Lung (tissue), 12 donors: ENCODE results near the gene PRXL2C. TPM values are rescaled to one million over a fixed set of nuclear protein-coding genes. Genes with fewer than 3 reads are reported as not detected.

Source experiments
- ATAC-seq: fragments of 200-7000 bp; cut with Tn5 transposase; one replicate; pipeline ENCODE4 v1.9.1; 2020; ENCODE audit warnings: moderate number of reproducible peaks; ENCODE audit not compliant: insufficient read depth, low FRiP score
- DNase-seq, 3 donors: peaks; one replicate each; pipeline ENCODE4 v3.0.0-alpha.2; 2013 to 2017
- H3K27ac ChIP-seq, 2 donors: one replicate each; pipeline ENCODE4 v1.5.1; 2013; ENCODE audit warnings: mild to moderate bottlenecking in 2 of 2, moderate library complexity in 2 of 2, control low read depth in 1 of 2, inconsistent platforms in 1 of 2, low read depth in 1 of 2, low read length in 1 of 2
- H3K27me3 ChIP-seq, 3 donors: one replicate each; pipeline ENCODE4 v1.5.1; 2013; ENCODE audit warnings: low read length in 2 of 3; ENCODE audit not compliant: control insufficient read depth in 3 of 3, insufficient read depth in 3 of 3
- H3K36me3 ChIP-seq, 4 donors: one replicate each; pipeline ENCODE4 v1.5.1; 2013; ENCODE audit warnings: low read length in 4 of 4, mild to moderate bottlenecking in 1 of 4, moderate library complexity in 1 of 4; ENCODE audit not compliant: control insufficient read depth in 4 of 4, insufficient read depth in 4 of 4
- H3K4me1 ChIP-seq, 5 donors: one replicate each; pipeline ENCODE4 v1.5.1; 2013; ENCODE audit warnings: low read length in 5 of 5, mild to moderate bottlenecking in 2 of 5, moderate library complexity in 1 of 5; ENCODE audit not compliant: control insufficient read depth in 5 of 5, insufficient read depth in 5 of 5
- H3K4me3 ChIP-seq: one replicate; pipeline ENCODE4 v1.5.1; 2013; ENCODE audit warnings: mild to moderate bottlenecking, control low read depth, moderate library complexity
- H3K9ac ChIP-seq, 2 donors: one replicate each; pipeline ENCODE4 v1.5.1; 2013; ENCODE audit warnings: low read length in 2 of 2, control low read depth in 1 of 2; ENCODE audit not compliant: insufficient read depth in 1 of 2
- H3K9me3 ChIP-seq, 4 donors: one replicate each; pipeline ENCODE4 v1.5.1; 2013; ENCODE audit warnings: low read length in 3 of 4, mild to moderate bottlenecking in 1 of 4, moderate library complexity in 1 of 4; ENCODE audit not compliant: control insufficient read depth in 4 of 4, insufficient read depth in 3 of 4
- WGBS, 2 donors: extraction: QIAGEN DNeasy Blood & Tissue Kit; methylation state at CpG; one replicate each; pipeline ENCODE4 v1.1.7; 2013; 5-methylcytosine and 5-hydroxymethylcytosine counted together
- polyA plus RNA-seq, 2 donors: library from polyadenylated mRNA; stranded (reverse); fragments of 200-250 nt; gene quantifications; one replicate each; pipeline ENCODE4 v1.2.1, GENCODE V29; 2013
- total RNA-seq, 2 donors: library from RNA; depleted of rRNA in 1 of 2; stranded (reverse); fragments of >200 nt in 1 of 2; gene quantifications; one replicate each; pipeline ENCODE4 v1.2.1, GENCODE V29; 2014 to 2021
- TF ChIP-seq, protein P1 (sequence below): IDR thresholded peaks from 2 replicates; pipeline ENCODE4 v1.5.1; 2012; ENCODE audit warnings: mild to moderate bottlenecking; ENCODE audit errors: control extremely low read depth, extremely low read depth
- donor health status: control.
- donor health status: control.
- donor health status: Bipolar disorder and iron deficiency.
- donor health status: healthy.
- donor health status: DM: yes; HTN: yes; CAD: no.

The PRXL2C gene
- total and polyA plus RNA-seq, 4 donors = 10.2 to 25.3 (median 13.2) TPM

GRCh38 chr9:96603305-96604003 is 51.7 kb downstream of the PRXL2C start:
- Histone ChIP-seq H3K4me1 (peaks cover 0 to 14% (median 3%) of the 10 kb centered on the region in 5 donors), H3K9ac (no peak overlapping the region), H3K4me3 (no peak overlapping the region), H3K27me3 (no peaks in the 10 kb centered on the region), H3K27ac (peak overlapping the region in 1 of 2 donors; percentile 54), H3K9me3 (no peaks in the 10 kb centered on the region), H3K36me3 (no peaks in the 10 kb centered on the region)
- DNase-seq (no peak), ATAC-seq (no peak)
- TF ChIP-seq, protein P1, sequence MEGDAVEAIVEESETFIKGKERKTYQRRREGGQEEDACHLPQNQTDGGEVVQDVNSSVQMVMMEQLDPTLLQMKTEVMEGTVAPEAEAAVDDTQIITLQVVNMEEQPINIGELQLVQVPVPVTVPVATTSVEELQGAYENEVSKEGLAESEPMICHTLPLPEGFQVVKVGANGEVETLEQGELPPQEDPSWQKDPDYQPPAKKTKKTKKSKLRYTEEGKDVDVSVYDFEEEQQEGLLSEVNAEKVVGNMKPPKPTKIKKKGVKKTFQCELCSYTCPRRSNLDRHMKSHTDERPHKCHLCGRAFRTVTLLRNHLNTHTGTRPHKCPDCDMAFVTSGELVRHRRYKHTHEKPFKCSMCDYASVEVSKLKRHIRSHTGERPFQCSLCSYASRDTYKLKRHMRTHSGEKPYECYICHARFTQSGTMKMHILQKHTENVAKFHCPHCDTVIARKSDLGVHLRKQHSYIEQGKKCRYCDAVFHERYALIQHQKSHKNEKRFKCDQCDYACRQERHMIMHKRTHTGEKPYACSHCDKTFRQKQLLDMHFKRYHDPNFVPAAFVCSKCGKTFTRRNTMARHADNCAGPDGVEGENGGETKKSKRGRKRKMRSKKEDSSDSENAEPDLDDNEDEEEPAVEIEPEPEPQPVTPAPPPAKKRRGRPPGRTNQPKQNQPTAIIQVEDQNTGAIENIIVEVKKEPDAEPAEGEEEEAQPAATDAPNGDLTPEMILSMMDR = no peak
- 79 to 88% methylated on average over 8 of the region's 8 CpGs for WGBS, 2 donors

DNA sequence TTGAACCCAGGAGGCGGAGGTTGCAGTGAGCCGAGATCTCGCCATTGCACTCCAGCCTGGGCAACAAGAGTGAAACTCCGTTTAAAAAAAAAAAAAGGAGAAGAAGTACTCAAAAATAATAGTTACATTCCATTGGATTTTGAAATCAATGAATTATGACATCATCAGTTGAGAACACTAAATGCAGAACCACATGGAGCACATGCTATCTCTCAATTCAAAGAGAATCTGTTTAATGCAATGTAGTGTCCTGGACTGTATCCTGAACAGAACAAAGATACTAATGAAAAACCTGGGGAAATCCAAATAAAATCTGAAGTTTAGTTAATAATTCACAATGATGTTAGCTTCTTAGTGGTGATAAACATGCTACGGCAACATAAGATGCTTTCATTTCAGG is 55.8 kb downstream of the PRXL2C start:
- H3K27ac ChIP-seq = no peak overlapping the region
- no peak overlapping the region for H3K4me3 ChIP-seq
- 85 to 88% methylated on average over 5 of the region's 5 CpGs for WGBS, 2 donors
- ATAC-seq = no peak
- H3K4me1 ChIP-seq = peaks cover 0 to 9% (median 0%) of the 10 kb centered on the region in 5 donors
- no peak overlapping the region for H3K9ac ChIP-seq
- TF ChIP-seq, protein P1 = no peak
- H3K27me3 ChIP-seq = no peaks in the 10 kb centered on the region
- H3K9me3 ChIP-seq = no peaks in the 10 kb centered on the region
- DNase-seq = no peak
- no peaks in the 10 kb centered on the region for H3K36me3 ChIP-seq

DNA sequence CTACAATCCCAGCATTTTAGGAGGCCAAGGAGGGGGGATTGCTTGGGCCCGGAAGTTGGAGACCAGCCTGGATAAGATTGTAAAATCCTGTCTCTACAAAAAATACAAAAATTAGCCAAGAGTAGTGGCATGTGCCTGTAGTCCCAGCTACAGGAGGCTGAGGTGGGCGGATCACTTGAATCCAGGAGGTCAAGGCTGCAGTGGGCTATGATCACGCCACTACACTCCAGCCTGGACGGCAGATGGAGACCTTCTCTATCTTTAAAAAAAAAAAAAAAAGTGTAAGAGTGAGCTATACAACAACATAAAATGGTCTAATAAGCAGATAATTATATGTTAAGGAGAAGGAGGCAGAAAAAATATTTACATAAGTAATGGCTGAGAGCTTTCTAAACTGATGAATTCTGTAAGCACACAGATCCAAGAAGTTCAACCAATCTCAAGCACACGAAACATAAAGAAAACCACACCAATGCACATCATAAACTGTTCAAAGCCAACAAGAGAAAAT is 58.5 kb downstream of the PRXL2C start:
- TF ChIP-seq, protein P1 = no peak
- Histone ChIP-seq H3K27ac (no peak overlapping the region), H3K27me3 (no peaks in the 10 kb centered on the region), H3K9me3 (no peaks in the 10 kb centered on the region), H3K4me1 (no peaks in the 10 kb centered on the region), H3K36me3 (no peaks in the 10 kb centered on the region), H3K4me3 (no peak overlapping the region), H3K9ac (no peak overlapping the region)
- 91 to 95% methylated on average over 5 of the region's 5 CpGs for whole genome bisulfite sequencing, 2 donors
- ATAC-seq = no peak
- DNase-seq = no peak

Other genes with a start within 250 kb of the PRXL2C start
- 1 to 10 TPM; 3.1 to 3.3 TPM for gene ZNF367, start 236.9 kb downstream of the PRXL2C start, total RNA-seq
- gene ZNF367, start 236.9 kb downstream of the PRXL2C start, polyA plus RNA-seq = 1 to 10 TPM; 1.0 to 1.1 TPM
- gene HABP4, start 205.1 kb downstream of the PRXL2C start, total RNA-seq = 10 to 100 TPM in 1 of 2 donors, 1 to 10 TPM in 1; 6.5 to 10.2 TPM
- gene HABP4, start 205.1 kb downstream of the PRXL2C start, polyA plus RNA-seq = 1 to 10 TPM; 4.7 to 9.8 TPM
- gene CDC14B, start 35.5 kb downstream of the PRXL2C start, total RNA-seq = 10 to 100 TPM; 11.5 to 29.8 TPM
- 1 to 10 TPM; 2.9 to 4.5 TPM for gene CDC14B, start 35.5 kb downstream of the PRXL2C start, polyA plus RNA-seq
- gene ZNF510, start 122.8 kb upstream of the PRXL2C start, total RNA-seq = 10 to 100 TPM in 1 of 2 donors, 1 to 10 TPM in 1; 8.7 to 19.5 TPM
- gene ZNF510, start 122.8 kb upstream of the PRXL2C start, polyA plus RNA-seq = 1 to 10 TPM; 2.7 to 2.9 TPM
- 10 to 100 TPM in 1 of 2 donors, 1 to 10 TPM in 1; 4.5 to 16.4 TPM for gene ZNF782, start 199.2 kb upstream of the PRXL2C start, total RNA-seq
- 1 to 10 TPM in 1 of 2 donors, under 1 TPM in 1; 0.95 to 1.7 TPM for gene ZNF782, start 199.2 kb upstream of the PRXL2C start, polyA plus RNA-seq